Activated gamma-delta T cell (primary cell): ENCODE measurements around the gene NISCH.

Experiments used
- DNase-seq: peaks from one replicate; lab custom pipeline; 2025; lab: John Stamatoyannopoulos, UW

NISCH gene

GRCh38 chr3:52472239-52473000 is 17.0 kb downstream of the NISCH start:
- no peak for DNase-seq

DNA sequence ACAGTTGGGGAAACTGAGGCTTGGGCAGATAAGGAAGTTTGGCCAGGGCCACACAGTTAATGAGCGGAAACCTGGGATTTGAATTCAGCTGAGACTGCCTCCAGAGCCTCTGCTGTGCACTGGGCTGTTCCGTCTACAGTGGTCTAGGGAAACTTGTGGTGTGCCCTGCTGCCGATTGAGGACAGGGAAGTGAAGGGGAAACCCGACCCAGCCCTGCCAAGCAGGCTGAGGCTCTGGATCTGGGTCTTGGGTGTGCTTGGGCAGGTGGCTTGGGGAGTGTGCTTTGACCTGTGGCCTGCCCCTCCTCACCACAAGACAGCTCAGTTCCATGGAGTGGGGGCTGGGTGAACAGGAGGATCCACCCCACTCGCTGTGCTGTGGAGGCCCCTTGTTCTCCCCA is 17.6 kb downstream of the NISCH start:
- no peak for DNase-seq

DNA sequence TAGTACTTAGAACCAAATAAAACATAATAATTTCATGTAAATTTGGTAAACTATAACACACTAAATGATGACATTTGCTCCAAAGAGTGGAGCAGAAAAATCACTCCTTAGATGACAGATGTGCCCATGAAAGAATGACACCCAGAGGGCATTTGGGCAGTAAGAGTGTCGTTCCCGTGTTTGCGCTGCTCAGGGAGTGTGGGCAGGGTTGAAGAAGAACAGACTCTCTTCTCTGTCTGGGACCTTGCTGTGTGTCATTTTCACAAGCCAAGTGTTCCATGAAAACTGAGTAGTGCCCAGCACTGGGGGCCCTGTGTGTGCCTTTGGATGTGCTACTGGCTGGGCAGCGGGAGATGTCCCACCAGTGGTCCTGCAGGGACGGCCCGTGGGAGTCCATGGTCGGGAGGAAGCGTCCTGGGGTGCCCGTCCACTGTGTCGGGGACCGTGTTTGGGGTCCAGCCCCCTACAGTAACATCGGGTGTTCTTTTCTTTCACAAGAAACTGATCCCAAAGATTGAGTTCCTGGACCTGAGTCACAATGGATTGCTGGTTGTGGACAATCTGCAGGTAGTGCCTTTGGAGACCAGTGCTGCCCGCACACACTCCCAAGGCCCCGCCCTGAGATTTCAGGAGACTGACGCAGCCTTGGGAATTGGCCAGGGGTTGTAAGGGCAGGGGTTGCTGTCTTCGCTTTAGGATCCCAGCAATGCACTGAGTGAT is 21.8 kb downstream of the NISCH start:
- no peak for DNase-seq

DNA sequence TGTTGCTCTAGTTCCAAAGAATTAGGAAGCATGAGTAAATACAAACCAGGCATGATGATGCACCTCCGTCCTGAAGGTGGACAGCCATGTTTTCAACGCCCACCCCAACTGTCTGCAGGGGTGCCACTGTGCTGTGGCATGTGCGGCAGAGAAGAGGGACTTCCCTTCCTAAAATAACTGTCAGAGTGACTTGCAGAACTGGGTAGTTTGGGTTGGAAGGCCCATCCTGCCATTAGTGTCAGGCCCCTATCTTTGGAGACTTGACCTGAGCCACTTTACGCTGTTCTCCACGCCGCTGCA is 22.3 kb downstream of the NISCH start:
- DNase-seq, result no peak

DNA sequence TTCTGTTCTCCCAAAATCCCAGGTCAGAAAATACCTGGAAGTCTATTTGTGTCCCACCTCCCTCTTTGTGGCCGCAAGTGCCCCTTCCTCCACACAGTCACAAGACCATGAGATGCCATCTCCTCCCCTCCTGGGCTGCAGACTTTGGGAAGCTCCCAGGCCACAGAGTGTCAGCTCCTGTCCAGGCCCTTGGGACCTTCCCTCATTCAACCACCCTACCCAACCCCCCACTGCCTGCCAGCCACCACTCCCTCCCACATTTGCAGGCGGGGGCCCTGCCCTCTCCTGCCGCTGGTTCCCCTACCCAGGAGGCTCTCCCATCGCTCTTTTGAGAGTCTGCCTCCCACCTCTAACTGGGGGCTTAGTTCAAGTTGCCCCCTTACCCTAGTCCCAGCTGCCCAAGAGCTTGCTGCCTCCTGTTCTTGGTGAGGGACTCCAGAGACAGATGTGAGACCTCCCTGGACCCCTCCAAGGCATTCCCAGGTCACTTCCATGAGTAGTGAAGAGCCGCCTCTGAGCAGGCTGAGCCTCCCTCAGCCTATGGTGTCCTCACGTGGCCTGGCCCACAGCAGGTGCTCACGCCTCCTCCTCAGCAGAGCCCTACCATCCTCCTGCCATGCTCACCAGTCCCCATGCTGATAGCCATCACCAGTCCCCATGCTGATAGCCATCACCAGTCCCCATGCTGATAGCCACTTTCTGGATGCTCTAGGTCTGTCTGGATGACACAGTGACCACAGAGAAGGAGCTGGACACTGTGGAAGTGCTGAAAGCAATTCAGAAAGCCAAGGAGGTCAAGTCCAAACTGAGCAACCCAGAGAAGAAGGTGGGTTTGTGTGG is 23.9 kb downstream of the NISCH start:
- DNase-seq, result no peak

- DNase-seq, result no peak
These were observed 24.6 kb downstream of the NISCH start for GRCh38 chr3:52479877-52480575.

- no peak for DNase-seq
These were observed 25.6 kb downstream of the NISCH start for GRCh38 chr3:52480768-52481715.

DNA sequence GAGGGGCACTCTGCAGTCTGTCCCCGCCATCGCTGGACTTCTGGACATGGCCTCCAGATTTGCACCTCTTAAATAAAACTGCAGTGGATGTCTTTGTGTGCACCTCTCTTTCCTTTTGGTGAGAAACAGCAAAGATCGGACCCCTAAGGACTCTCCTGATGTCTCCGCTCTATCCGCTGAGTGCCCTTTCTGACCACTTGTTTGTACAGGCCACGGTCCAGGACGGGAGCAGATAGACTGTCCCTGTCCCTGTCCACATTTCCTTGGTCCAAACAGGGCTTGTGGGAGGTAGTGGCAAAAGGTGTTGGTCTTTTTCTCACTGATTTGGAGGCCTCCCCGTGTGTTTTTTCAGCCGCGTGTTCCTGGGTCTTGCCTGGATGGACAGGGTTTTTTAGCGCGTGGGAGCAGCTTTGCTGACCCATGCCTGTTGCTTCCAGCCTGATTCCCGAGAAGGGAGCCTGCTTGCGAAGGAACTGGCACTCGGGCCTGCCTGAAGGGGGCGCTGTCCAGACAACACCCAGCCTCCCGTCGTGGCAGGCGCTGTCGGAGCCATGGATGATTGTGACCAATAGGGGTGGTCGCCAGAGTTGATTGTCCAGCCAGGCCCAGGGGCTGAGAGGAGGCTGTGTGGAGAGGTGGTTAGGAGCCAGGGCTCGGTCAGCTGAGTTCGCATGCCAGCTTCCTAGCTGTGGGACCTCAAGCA is 26.6 kb downstream of the NISCH start:
- DNase-seq, result no peak

- DNase-seq, result no peak
These were observed 27.7 kb downstream of the NISCH start for GRCh38 chr3:52483081-52483480.

DNA sequence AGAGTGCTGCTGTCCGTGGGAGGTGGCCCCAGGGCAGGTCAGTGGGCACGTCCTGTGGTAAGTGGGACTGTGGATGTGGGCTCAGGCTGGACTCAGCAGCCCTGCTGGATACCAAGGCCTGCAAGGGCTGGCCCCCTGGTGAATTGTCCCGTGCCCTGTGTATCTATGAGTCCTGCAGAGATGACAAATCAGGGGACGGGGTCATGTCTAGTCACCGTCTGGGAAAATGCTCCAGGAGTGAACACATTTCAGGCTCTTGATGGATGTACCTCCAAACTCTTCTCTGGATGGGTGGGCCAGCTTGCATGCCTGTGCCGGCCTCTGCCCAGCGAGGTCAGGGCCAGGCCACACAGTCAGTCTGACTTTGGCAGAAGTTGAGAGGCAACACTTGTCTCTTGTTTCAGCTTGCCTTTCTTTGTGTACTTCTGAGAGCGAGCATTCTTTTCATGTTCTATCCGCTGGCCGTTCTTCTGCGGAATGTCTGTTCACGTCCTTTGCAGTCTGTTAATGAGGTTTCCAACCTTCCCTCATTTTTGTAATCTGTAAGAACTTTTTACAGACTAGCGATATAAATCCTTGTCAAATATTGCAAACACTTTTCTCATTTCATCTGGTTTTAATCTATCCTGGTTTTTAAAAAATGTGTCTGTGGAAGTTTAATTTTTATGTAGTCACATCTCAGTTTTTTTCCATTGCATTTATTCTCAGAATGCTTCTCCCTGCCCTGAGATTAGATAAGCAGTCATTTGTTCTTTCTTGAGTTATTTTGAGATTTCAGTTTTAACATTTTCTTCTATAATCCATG is 28.4 kb downstream of the NISCH start:
- DNase-seq, result no peak

DNA sequence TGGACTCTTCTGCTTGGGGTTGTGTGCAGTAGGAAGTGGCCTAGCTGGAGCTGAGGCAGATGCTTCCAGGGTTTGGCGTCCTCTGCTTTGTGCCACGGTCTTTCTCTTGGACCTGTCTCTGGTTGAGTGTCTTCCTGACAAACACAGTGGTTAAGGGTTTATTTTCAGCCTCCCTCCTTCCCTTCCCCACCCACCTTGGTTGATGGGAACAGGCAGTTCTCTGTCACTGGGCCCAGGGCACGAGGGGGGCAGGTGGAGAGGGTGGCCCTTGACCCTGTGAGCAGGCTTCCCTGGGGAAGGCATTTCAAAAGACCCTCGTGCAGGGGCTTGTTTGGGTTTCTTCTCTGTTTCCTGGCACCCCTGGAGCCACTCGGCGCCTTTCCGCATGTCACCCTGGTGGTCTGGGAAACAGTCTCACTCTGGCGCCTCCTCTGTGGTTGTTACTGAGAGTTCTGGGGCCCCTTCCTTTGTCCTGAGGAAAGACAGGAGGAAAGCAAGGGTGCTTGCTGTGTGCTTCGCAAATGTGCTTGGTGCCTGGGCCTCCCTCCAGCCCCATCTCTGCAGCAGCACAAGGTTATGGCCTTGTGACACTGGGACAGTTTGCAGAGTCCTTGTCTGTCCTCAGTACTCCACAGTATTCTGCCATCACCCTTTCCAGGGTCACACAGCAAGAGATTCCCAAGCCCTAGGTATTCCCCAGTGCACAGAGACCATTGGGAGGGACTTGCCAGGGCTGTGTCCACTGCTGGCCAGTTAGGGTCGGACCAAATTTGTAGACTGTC is 29.5 kb downstream of the NISCH start:
- DNase-seq, result no peak

DNA sequence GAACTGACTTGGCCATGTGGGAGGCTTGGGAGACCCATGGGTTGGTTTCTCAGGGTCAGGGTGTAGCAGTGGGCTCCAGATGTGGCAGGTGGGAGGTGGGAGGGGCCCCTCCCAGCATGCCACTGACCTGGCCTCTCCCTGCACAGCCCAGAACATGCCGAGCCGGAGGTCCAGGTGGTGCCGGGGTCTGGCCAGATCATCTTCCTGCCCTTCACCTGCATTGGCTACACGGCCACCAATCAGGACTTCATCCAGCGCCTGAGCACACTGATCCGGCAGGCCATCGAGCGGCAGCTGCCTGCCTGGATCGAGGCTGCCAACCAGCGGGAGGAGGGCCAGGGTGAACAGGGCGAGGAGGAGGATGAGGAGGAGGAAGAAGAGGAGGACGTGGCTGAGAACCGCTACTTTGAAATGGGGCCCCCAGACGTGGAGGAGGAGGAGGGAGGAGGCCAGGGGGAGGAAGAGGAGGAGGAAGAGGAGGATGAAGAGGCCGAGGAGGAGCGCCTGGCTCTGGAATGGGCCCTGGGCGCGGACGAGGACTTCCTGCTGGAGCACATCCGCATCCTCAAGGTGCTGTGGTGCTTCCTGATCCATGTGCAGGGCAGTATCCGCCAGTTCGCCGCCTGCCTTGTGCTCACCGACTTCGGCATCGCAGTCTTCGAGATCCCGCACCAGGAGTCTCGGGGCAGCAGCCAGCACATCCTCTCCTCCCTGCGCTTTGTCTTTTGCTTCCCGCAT is 31.8 kb downstream of the NISCH start:
- no peak for DNase-seq

DNA sequence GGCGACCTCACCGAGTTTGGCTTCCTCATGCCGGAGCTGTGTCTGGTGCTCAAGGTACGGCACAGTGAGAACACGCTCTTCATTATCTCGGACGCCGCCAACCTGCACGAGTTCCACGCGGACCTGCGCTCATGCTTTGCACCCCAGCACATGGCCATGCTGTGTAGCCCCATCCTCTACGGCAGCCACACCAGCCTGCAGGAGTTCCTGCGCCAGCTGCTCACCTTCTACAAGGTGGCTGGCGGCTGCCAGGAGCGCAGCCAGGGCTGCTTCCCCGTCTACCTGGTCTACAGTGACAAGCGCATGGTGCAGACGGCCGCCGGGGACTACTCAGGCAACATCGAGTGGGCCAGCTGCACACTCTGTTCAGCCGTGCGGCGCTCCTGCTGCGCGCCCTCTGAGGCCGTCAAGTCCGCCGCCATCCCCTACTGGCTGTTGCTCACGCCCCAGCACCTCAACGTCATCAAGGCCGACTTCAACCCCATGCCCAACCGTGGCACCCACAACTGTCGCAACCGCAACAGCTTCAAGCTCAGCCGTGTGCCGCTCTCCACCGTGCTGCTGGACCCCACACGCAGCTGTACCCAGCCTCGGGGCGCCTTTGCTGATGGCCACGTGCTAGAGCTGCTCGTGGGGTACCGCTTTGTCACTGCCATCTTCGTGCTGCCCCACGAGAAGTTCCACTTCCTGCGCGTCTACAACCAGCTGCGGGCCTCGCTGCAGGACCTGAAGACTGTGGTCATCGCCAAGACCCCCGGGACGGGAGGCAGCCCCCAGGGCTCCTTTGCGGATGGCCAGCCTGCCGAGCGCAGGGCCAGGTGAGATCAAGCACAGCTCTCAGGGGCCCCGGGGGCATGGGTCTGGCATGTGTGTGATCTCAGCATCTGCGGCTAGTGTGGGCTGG is 32.6 kb downstream of the NISCH start:
- no peak for DNase-seq

GRCh38 chr3:52488746-52489145 is 33.3 kb downstream of the NISCH start:
- DNase-seq, result no peak

- no peak for DNase-seq
These were observed 34.0 kb downstream of the NISCH start for GRCh38 chr3:52489453-52489852.

DNA sequence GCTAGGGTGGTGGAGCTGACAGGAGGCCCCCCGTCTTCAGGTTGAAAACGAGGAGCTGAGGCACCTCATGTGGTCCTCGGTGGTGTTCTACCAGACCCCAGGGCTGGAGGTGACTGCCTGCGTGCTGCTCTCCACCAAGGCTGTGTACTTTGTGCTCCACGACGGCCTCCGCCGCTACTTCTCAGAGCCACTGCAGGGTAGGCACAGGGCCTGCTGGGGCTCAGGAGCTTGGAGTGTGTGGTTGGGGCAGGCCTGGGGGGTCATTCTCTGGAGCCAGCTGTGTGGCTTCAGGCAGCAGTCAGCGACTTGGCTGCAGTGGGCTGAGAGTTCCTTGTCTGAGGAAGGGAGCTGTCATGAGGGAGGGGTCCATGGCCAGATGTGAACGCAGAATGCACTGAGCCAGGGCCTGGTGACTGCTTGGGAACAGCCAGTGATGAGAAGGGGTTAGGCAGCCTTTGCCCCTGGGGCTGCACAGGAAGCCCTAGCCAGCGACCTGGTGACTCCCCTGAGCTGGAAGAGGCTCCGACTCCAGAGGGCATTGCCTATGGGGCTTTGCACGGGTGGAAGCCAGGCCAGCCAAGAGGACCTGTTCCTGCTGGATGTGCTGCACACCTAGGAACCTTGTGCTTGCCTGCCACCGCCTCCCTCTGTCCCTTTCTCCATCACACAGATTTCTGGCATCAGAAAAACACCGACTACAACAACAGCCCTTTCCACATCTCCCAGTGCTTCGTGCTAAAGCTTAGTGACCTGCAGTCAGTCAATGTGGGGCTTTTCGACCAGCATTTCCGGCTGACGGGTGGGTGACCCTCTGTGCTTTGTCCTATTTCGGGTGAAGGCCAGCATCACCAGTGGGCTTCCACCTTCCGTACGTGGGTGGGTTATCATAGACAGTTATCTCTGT is 34.9 kb downstream of the NISCH start:
- no peak for DNase-seq
